ENCODE measurements around the gene SFN.
"Not testable (repeated sequence)": the region's sequence is repeated elsewhere in the genome, so short reads cannot be mapped to it uniquely, and the experiment has no call there.

The SFN gene

GRCh38 chr1:26831546-26832248, 31.3 kb upstream of the SFN start:
- ATAC-seq (replicated peaks), result no peak
- Mint-ChIP-seq H3K4me3 (peak overlapping the region; percentile 15 to 32), H3K4me1 (ENCODE audit: low read depth in 2 of 2) (peaks cover 70 to 75% of the 10 kb centered on the region in 2 donors)

GRCh38 chr1:26832249-26832960, 30.5 kb upstream of the SFN start:
- no peak for ATAC-seq (replicated peaks)

More at GRCh38 chr1:26831546-26832248, 31.3 kb upstream of the SFN start:
- H3K9me3 Mint-ChIP-seq, result no peaks in the 10 kb centered on the region
- H3K27ac Mint-ChIP-seq, result peak overlapping the region; percentile 99
- DNase-seq, result no peak
- H3K27me3 Mint-ChIP-seq, result no peaks in the 10 kb centered on the region
- H3K36me3 Mint-ChIP-seq (ENCODE audit: insufficient read depth), result peaks cover 54% of the 10 kb centered on the region

DNA sequence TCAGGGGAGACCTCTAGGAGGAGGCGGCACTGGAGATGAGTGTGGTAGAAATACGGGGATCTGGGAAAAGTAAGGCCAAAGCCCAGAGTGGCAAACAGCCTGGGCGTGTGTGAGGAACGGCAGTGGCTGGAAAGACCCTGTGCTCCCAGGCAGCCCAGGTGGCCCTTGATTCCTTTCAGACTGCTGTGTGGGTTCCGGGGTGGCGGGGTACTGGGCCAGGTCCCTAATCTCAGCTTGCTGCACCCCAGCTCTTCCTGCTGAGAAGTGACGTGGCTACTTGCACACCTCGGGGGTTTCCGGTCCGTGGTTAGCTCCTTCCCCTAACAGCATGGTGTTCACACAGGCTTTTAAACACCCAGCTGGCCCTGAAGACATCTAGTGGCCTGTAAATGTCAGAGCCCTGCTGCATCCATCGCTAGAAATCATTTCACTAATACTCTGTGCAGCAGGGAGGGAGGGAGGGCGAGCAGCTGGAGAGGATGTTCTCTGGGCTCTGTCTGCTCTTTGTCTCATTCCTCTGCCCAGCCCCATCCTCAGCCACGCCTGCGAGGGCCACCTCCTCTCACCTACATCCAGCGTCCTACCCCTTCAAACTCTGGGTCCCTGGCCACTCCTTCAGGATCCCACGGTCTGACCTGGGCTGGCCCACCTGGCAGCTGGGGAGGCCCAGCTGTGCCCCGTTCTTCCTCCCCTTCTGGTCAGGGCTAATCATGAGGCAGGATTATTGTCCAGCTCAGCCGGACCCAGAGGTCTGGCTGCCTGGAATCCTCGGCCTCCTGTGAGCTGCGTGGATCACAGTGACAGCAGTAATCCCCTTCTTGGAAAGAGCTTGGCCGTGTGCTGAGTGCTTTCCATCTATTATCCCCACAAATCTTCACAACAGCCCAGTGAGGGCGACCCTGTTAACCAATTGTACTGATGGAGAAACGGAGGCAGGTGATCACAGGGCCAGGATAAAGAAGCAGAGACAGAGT, 29.2 kb upstream of the SFN start:
- H3K27ac Mint-ChIP-seq, result peak overlapping the region; percentile 99
- peak; percentile 83 to 91 (median 87) for DNase-seq
- H3K27me3 Mint-ChIP-seq, result no peaks in the 10 kb centered on the region
- H3K4me1 Mint-ChIP-seq (ENCODE audit: low read depth in 2 of 2), result peaks cover 64 to 69% of the 10 kb centered on the region in 2 donors
- peak overlapping the region; percentile 72 to 84 for H3K4me3 Mint-ChIP-seq
- peaks cover 57% of the 10 kb centered on the region for H3K36me3 Mint-ChIP-seq (ENCODE audit: insufficient read depth)
- H3K9me3 Mint-ChIP-seq, result no peaks in the 10 kb centered on the region
- ATAC-seq (replicated peaks), result peak; percentile 95

More at GRCh38 chr1:26832249-26832960, 30.5 kb upstream of the SFN start:
- DNase-seq, result no peak
- peaks cover 53% of the 10 kb centered on the region for H3K36me3 Mint-ChIP-seq (ENCODE audit: insufficient read depth)
- H3K4me1 Mint-ChIP-seq (ENCODE audit: low read depth in 2 of 2), result peaks cover 69 to 72% of the 10 kb centered on the region in 2 donors
- no peaks in the 10 kb centered on the region for H3K27me3 Mint-ChIP-seq
- peak overlapping the region; percentile 99 for H3K27ac Mint-ChIP-seq
- peak overlapping the region; percentile 72 to 84 for H3K4me3 Mint-ChIP-seq
- H3K9me3 Mint-ChIP-seq, result no peaks in the 10 kb centered on the region

- Mint-ChIP-seq H3K4me1 (ENCODE audit: low read depth in 2 of 2) (peaks cover 39 to 47% of the 10 kb centered on the region in 2 donors), H3K27ac (peak overlapping the region; percentile 91 to 94), H3K36me3 (ENCODE audit: insufficient read depth) (peaks cover 71% of the 10 kb centered on the region)
- not testable (repeated sequence) for H3K27me3 Mint-ChIP-seq; H3K9me3 Mint-ChIP-seq; H3K4me3 Mint-ChIP-seq; ATAC-seq (replicated peaks); DNase-seq
Measured at GRCh38 chr1:26837665-26838064, 25.3 kb upstream of the SFN start.

- Mint-ChIP-seq H3K27ac (peak overlapping the region; percentile 91 to 94), H3K4me3 (peak overlapping the region in 1 of 2 donors; percentile 50), H3K36me3 (ENCODE audit: insufficient read depth) (peaks cover 71% of the 10 kb centered on the region), H3K4me1 (ENCODE audit: low read depth in 2 of 2) (peaks cover 29 to 37% of the 10 kb centered on the region in 2 donors), H3K27me3 (no peaks in the 10 kb centered on the region), H3K9me3 (no peaks in the 10 kb centered on the region)
- DNase-seq (peak; percentile 43 to 59 (median 58)), ATAC-seq (replicated peaks) (peak; percentile 97)
Measured at GRCh38 chr1:26838474-26839338, 24.2 kb upstream of the SFN start.

DNA sequence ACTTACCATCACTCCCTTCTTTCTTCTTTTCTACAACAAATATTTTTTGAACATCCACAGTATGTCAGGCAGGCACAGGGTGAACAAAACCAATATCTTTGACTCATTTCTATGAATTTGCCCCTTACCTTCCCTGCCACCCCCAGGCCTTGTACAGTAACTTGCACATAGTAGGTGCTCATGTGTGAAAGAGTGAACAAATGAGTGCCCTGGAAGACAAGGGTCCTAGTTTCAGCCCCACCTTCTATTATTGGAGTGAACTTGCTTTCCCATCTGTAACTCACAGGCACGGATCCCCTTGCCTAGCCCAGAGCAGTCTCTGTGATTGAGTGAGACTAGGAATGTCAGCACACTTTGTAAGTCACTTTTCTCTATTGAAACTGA, 23.6 kb upstream of the SFN start:
- ATAC-seq (replicated peaks), result no peak
- H3K27ac Mint-ChIP-seq, result peak overlapping the region; percentile 91 to 94
- no peaks in the 10 kb centered on the region for H3K9me3 Mint-ChIP-seq
- H3K4me3 Mint-ChIP-seq, result no peak overlapping the region
- peaks cover 72% of the 10 kb centered on the region for H3K36me3 Mint-ChIP-seq (ENCODE audit: insufficient read depth)
- DNase-seq, result no peak
- no peaks in the 10 kb centered on the region for H3K27me3 Mint-ChIP-seq
- peaks cover 27 to 31% of the 10 kb centered on the region in 2 donors for H3K4me1 Mint-ChIP-seq (ENCODE audit: low read depth in 2 of 2)

GRCh38 chr1:26839779-26840178, 23.2 kb upstream of the SFN start:
- Mint-ChIP-seq H3K4me1 (ENCODE audit: low read depth in 2 of 2) (peaks cover 23 to 26% of the 10 kb centered on the region in 2 donors), H3K27ac (peak overlapping the region; percentile 91 to 94), H3K4me3 (no peak overlapping the region), H3K27me3 (no peaks in the 10 kb centered on the region), H3K9me3 (no peaks in the 10 kb centered on the region), H3K36me3 (ENCODE audit: insufficient read depth) (peaks cover 74% of the 10 kb centered on the region)
- DNase-seq (no peak), ATAC-seq (replicated peaks) (no peak)

GRCh38 chr1:26844424-26845196, 18.3 kb upstream of the SFN start:
- Mint-ChIP-seq H3K4me1 (ENCODE audit: low read depth in 2 of 2) (peaks cover 8 to 13% of the 10 kb centered on the region in 2 donors), H3K27me3 (no peaks in the 10 kb centered on the region), H3K36me3 (ENCODE audit: insufficient read depth) (peaks cover 77% of the 10 kb centered on the region), H3K9me3 (no peaks in the 10 kb centered on the region), H3K27ac (no peak overlapping the region), H3K4me3 (no peak overlapping the region)
- DNase-seq (no peak), ATAC-seq (replicated peaks) (no peak)

DNA sequence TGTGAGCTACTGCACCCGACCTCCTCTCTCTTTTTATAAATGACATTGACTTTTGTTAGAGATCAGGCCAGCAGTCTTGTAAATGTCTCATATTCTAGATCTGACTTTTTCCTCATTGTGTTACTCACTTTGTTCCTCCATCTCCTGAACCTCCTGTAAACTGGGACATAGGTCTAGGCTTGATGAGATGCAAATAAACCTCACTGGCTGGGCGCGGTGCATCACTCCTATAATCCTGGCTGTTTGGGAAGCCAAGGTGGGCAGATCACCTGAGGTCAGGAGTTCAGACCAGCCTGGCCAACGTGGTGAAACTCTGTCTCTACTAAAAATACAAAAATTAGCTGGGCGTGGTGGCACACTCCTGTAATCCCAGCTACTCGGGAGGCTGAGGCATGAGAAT, 15.1 kb upstream of the SFN start:
- not testable (repeated sequence) for H3K9me3 Mint-ChIP-seq; DNase-seq; ATAC-seq (replicated peaks); H3K4me3 Mint-ChIP-seq; H3K27me3 Mint-ChIP-seq; H3K27ac Mint-ChIP-seq
- H3K36me3 Mint-ChIP-seq (ENCODE audit: insufficient read depth), result peaks cover 89% of the 10 kb centered on the region
- H3K4me1 Mint-ChIP-seq (ENCODE audit: low read depth in 2 of 2), result peaks cover 9 to 15% of the 10 kb centered on the region in 2 donors

GRCh38 chr1:26848499-26848898, 14.4 kb upstream of the SFN start:
- Mint-ChIP-seq H3K9me3 (no peaks in the 10 kb centered on the region), H3K36me3 (ENCODE audit: insufficient read depth) (peaks cover 89% of the 10 kb centered on the region), H3K4me1 (ENCODE audit: low read depth in 2 of 2) (peaks cover 13 to 16% of the 10 kb centered on the region in 2 donors), H3K27ac (no peak overlapping the region), H3K4me3 (no peak overlapping the region), H3K27me3 (no peaks in the 10 kb centered on the region)
- no peak for ATAC-seq (replicated peaks)
- DNase-seq, result no peak

- ATAC-seq (replicated peaks), result no peak
- Mint-ChIP-seq H3K9me3 (no peaks in the 10 kb centered on the region), H3K27ac (peak overlapping the region in 1 of 2 donors; percentile 53), H3K36me3 (ENCODE audit: insufficient read depth) (peaks cover 87% of the 10 kb centered on the region), H3K4me3 (no peak overlapping the region), H3K27me3 (no peaks in the 10 kb centered on the region), H3K4me1 (ENCODE audit: low read depth in 2 of 2) (peaks cover 13% of the 10 kb centered on the region in 2 donors)
- no peak for DNase-seq
Measured at GRCh38 chr1:26848941-26849774, 13.8 kb upstream of the SFN start.
